NOMO-1 treated with dmso at 0.1 percent for 144 hours (cell line): ENCODE data around the gene PLXDC2.
"Not testable (repeated sequence)": the region's sequence is repeated elsewhere in the genome, so short reads cannot be mapped to it uniquely, and the experiment has no call there.

Experiments used
- DNase-seq: peaks from one replicate; lab custom pipeline; 2025; ENCODE audit not compliant: unreplicated experiment; lab: John Stamatoyannopoulos, UW

PLXDC2 gene

DNA sequence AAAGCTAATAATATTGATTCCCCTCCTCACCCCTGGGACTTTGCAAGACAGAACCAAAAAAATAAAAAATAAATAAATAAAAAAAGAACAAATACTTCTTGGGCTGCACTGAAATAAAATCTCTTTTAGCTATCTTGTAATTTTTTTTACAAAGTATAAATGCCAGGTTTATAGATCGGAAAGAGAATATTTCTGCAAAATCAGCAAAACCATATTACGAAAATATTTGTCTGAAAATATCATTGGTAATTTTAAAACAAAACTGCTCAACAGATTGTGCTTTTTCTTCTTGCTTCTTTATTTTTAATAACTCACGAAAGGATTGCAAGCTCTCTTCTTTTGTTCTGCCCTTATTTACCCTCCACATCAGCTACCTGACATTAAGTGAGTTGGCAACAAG is 213.3 kb downstream of the PLXDC2 start:
- no peak for DNase-seq

DNA sequence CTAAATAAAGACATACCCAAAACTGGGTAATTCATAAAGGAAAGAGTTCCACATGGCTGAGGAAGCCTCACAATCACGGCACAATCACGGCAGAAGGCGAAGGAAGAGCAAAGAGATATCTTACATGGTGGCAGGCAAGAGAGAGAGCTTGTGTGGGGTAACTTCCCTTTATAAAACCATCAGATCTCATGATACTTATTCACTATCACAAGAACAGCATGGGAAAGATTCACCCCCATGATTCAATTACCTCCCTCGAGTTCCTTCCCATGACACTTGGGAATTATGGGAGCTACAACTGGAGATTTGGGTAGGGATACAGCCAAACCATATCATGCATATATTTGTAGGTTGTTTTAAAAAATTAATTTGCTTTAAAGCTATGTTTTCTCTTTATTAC is 217.2 kb downstream of the PLXDC2 start:
- DNase-seq: no peak

DNA sequence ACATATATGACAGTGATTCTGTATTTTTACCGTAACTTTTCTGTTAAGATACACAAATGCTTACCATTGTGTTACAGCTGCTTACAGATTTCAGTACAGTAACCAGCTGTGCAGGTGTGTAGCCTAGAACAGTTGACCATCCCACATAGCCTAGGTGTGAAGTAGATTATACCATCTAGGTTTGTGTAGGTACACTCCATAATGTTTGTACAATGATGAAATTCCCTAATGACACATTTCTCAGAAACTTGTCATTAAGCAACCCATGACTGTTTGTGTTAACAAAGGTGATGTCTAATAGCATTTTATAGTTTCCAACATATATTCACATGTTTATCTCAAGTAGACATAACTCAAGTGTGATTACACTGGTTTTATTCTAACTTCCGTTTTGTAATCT is 218.5 kb downstream of the PLXDC2 start:
- no peak for DNase-seq

DNA sequence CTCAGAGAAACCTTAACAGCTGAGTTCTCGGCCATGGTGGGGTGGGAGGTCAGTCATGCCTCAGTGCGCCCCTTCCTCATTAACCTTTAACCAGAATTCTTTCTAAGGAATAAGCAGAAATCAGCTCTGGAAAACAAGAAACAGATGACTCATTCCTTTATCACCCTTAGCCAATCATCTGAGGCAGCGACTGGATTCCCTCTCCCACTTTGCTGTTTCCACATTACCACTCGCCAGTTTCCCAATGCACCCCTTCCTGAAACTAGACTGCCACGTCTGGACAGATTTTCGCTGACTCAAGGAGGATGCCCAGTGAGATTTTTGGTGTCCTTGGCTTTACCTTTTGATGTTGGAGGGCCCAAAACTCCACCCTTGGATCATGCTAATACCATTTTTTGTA is 223.8 kb downstream of the PLXDC2 start:
- no peak for DNase-seq

DNA sequence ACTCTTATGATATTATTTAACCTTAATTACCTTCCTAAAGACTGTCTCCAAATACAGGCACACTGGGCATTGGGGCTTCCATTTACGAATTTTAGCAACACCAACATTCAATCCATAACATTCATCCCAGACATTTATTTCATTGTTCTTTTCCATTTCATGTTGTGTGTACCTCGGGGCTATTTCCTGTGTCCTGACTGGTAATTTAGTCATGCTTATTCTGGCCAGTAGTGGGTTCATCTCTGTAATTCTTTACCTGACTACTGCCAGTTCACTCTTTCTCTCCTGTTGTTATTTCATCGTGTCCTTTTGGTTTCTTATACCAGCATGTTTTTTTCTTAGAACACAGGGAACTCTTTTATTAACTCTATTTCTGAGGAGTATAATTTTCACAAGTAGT is 225.7 kb downstream of the PLXDC2 start:
- no peak for DNase-seq

DNA sequence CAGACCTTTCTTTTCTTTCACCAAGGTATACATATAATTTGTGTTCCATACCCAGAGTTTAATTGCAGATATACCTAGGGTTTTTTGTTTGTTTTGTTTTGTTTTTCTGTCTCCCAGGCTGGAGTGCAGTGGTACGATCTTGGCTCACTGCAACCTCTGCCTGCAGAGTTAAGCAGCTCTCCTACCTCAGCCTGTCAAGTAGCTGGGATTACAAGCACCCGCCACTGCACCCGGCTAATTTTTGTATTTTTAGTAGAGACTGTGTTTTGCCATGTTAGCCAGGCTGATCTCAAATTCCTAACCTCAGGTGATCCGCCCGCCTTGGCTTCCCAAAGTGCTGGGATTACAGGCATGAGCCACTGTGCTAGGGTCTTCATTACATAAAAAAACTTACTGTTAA is 228.9 kb downstream of the PLXDC2 start:
- not testable (repeated sequence) for DNase-seq

DNA sequence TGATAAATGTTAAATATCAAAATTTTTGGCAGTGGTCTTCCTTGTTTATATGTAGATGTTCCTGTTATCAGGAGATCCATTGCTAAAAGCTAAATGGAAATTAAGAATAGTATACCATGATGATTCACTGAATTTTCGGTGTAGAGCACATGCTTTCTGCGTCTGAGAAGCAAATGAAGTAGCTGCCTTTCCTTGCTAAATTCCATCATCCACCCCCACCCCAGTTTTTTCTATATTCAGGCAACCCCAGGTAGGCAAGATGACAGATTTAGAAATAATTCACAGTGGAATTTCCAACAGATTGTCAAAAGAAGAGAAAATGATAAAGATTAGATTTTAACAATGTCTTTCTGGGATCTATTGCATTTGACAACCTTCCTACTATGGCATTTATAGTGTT is 231.9 kb downstream of the PLXDC2 start:
- DNase-seq: no peak

DNA sequence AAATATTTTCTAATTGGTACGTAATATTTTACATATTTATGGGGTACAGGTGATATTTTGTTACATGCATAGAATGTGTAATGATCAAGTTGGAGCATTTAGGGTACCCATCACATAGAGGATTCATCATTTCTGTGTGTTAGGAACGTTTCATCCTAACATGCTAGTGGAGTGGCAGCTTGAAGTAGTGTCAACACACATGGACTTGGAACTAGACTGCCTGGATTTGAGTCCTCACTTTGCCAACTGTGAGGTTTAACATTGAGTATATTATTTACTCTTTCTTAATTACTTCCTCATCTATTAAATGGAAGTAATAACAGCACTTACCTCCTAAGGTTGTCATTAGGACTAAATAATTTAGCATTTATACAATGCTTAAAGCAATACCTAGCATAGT is 241.9 kb downstream of the PLXDC2 start:
- no peak for DNase-seq

DNA sequence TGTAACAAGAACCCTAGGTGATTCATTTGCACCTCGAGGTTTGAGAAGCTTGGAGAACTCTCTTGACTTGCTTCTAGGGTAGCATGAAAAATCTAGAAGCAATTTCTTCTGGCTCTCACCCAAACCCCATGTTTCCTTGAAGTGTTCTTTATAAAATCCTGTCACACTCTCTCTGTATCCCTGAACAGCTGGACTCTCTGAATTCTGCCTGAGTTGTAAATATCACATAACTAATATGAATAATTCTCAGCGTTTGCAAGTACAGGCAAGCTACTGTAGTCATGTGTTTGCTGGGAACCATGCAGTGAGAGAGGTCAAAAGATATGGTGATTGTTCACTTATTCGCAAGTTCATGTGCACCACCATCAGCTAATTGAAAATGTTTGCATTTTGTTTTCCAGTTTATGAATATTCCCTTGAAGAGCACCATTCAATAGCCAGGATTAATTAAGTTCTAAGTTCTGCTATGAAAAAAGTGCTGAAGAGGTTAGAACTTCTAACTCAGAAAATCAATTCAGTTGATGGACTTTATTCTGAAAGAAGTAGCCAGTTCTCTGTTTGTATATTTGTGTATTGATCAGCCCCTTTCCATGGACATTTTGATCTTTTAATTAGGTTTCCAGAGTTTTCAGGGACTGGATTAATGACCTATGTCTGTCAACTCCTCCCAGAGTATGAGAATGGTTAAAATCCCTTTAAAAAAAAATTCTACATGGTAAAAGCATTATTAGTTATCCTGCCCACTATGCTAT is 243.0 kb downstream of the PLXDC2 start:
- DNase-seq: no peak

DNA sequence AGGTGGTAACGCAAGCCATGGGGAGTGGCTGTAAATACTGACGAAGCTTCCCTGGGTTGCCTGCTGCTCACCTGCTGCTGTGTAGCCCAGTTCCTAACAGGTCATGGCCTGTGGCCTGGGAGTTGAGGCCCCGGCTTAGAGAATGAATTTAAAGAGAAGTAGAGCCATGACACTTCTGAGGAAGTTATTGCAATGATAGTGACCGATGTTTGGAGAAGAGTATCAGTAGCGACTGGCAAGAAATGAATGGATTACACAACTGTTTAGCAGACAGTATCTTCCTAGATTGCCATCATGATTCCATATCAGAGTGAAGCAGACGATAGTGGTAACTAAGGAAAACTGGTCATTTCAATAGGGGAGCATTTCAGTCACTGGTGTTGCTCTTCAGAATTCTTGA is 249.6 kb downstream of the PLXDC2 start:
- DNase-seq: no peak

DNA sequence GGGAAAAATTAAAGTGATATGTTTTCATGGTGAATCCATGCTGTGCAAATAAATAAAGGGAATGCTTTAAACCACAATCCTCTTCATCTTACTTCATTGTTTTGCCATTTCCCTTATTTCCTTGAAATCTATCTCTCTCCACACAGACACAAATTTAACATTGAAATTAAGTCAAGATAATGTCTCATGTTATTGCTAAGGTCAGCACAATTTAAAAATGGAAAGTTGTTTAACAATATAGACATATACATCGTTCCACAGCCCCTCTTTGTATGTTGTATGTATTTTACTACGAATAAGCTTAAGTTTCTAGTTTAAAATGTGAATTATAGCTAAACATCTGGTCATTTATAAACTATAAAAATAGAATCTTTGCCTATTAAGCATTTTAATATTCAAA is 256.9 kb downstream of the PLXDC2 start:
- no peak for DNase-seq

DNA sequence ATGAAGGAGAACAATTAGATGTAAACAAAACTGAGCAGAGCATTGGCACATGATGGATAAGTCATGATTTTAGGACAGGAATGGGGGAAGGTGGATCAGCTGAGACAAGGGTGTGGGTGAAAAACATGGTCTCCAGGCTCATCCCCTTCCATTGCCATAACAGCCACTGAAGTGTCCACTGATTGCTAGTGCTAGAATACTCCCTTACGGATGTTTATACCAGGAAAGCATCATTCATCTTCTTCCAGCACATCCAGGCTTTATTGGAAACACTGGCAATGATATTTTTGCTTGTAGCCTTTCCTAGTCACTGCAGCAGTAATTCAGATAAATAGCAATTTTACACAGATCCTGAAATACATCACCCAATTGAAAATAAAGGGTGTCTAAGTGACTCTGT is 259.5 kb downstream of the PLXDC2 start:
- DNase-seq: no peak

DNA sequence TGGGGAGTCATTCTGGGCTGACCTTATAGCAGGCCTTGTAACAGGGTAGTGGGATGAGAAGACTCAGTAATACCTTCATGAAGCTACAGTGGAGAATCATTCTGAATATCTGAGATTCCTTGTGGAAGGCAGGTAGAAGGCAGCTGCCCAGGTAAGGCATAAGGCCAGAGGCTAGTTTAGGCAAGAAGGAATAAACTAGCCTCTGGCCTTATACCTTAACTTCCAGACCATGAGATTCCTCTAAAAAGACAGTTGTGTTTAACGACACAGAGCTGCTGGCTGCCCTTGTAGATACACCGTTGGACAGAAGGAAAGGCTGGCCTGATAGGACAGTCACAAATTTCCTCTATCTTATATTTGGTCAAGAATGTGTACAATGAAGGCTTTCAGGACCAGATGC is 268.2 kb downstream of the PLXDC2 start:
- DNase-seq: no peak

DNA sequence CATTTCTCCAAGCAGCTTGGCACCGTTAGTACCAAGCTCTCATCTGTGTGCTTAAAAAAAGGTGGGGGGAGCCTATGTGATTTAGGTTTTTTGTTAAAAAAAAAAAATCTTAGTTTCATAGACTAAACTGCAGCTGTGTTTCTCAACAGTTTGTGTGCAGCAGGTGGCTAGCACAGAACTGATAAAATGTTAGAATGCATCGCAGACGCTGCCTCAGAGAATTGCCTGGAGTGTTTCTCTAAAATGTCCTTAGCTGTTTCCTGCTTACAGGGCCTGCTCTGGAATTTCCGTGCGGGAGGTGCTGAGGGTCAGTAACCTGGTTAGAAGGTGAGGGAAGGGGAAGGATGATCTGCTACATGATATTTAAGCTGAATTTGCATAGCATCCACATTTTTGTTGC is 268.9 kb downstream of the PLXDC2 start:
- DNase-seq: no peak

DNA sequence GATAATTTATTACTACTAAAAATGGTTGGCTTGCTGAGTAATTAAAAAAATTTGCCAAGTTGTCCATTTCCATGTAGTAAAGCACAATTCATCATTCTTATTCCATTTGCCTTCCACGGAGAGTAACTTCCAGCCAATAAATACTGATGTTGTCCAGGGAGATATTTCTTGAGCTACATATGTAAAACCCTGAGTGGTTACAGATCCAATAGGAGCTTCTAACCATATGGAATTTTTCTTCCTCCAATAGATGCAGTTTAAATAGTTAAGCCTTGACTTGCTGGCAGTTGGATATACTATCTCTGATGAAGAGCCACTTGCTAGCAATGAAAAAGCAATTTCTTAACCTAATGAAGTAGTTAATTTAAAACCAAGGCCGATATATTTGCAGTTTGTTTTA is 271.1 kb downstream of the PLXDC2 start:
- DNase-seq: no peak

DNA sequence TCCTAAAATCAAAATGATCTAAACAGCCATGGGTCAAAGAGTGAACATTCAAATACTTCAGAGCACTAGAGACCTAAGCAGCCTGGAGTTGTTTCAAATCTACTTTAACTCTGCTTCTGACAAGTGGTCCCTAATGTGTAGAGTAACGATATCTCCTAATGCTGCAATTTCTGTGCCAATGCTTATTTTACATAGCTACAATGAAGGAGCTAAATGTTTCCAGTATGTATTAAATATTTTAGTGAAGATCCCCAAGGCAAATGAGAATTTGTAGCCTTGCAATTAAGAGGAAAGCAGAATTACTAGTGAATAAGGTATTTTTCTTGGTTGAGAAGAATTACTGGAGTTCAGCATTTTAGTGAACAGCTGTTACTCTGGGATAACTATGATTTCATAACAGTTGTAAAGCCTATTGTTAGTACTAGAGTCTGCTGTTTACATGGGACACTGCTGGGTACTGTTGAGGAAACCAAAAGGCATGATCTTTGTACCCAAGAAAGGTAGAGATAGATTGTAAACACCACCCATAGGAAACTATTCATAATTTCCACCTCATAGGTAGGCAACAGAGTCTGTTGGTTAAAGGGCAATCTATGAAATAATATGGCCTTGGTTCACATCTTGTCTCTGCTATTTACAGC is 271.9 kb downstream of the PLXDC2 start:
- DNase-seq: no peak

DNA sequence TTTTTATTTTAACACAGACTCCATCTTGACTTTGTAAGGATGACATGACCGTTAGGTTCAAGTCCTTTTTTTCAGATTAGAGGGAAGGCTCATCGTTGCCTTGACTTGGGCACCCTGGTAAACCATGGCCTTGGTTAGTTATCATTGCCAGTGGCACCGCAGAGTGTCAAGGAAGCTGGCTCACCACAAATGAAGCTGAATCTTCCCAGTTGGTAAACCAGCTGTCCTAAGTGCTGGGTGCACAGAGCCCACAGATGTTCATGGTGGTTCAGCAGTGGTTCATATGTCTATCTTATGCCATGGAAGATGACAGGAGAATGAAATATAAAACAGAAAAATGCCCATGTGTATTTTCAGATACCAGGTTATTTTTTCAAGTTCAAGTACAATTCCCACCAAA is 273.6 kb downstream of the PLXDC2 start:
- no peak for DNase-seq

DNA sequence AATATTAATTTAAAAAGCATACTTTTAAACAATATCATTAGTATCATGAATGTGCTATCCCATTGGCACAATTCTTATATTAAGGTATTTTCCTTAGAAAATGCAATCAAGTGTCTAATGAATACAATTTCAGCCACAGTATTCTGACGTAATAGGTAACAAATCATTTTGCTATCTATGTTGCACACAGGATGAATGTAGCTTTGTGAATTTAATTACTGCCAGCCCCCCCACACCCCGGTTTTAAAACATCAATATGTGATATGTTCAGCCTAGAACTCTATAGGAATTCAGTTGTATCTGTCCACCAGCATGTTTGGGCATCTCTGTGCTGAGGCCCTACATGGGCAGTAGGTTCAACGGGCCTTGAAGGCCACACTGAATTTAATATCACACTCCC is 274.6 kb downstream of the PLXDC2 start:
- DNase-seq: no peak

DNA sequence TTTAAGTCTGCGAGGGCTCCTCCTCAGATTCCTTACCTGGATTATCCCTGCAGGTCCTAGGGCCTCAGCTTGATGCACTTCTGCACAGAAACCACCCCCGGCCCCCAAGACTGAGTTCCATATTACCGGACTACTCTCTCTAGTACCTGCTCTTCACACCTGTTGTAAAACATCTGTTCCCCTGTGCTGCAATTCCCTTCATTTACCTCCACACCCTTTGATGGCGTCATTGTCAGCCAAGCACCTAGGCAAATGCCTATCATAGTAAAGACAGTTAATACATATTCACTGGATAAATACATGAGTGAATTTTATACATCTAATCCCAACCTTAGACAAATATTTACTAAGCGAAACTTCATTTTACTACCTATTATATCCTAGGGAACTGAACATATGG is 275.5 kb downstream of the PLXDC2 start:
- no peak for DNase-seq

DNA sequence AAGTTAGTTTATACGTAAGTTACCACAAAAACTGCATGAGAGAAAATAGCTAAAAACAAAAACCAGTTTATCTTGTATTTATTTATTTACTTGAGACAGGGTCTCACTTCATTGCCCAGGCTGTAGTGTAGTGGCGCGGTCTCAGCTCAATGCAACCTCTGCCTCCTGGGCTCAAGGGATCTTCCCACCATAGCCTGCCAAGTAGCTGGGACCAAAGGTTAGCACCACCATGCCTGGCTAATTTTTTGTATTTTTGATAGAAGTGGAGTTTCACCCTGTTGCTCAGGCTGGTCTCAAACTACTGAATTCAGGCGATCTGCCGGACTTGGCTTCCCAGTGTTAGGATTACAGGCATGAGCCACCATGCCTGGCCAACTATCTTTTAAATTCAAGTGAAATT is 277.4 kb downstream of the PLXDC2 start:
- no peak for DNase-seq

DNA sequence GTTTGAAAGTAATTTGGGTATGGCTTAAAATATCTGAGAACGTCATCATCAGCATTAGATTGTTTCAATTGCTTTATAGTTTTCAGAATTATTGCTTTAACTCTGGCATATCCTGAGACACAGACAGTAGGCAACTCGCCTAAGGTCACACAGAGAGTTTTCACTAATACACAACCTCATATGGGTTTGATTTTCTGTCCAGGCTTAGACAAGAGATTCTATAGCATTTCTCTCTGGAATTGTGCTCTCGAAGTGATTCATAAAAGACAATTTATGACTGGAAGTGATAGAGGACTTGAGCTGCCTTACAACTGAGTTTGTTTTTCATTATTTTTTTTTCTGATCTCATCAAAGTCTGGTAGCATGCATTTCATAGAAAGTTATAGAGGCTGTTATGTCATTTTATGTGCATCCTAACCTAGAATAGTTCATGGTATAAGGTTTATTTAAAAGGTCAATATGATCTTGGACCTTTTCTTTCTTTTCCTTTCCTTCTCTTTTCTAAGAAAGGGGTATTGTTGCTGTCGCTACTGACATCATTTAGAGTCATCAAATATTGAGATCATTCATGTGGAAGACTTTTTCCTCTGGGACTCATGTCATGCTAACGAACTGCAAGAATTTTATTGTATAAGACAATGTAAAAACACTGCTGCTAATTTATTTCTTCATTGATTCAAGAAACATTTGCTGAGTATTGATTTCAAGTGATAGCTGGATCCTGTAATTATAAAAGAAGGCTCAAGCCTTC is 278.2 kb downstream of the PLXDC2 start:
- DNase-seq: no peak

DNA sequence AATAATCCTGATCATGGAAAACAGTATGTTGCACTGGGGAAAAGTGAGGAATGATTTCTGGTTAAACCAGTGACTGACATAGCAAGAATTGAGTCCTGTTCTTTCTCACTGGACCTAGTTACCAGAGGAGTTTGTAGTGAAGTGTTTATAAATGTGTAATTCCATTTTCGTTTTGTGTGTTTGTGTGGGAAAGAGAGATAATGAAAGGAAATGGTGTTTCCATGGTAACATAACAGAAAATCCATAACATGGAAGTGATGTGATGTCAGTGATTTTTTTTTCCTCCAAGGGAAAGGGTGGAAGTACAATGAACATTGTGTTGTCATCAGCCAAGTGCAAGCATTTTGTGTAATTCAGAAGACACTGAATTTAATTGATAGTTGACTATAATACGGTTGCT is 283.9 kb downstream of the PLXDC2 start:
- DNase-seq: no peak
